HepG2 (cell line): Measurements from ENCODE around the gene CCT7. TPM values are rescaled to one million over a fixed set of nuclear protein-coding genes. Genes with fewer than 3 reads are reported as not detected.

Experiments used
- ATAC-seq: fragments of 200-7000 bp; cut with Tn5 transposase; 3 replicates; pipeline ENCODE4 v1.9.1; 2020; ENCODE audit warnings: mild to moderate bottlenecking, moderate library complexity
- BruUV-seq: library from RNA; stranded (reverse); fragments of 400-500 nt; replicated peaks from 2 replicates; lab custom pipeline; 2021; lab: Mats Ljungman, UMichigan
- CTCF ChIA-PET: fragments of 300-600 bp; formaldehyde crosslinking; extraction: SDS; loops from one replicate; lab custom pipeline; 2021; ENCODE audit warnings: low total read pairs, inconsistent platforms, low intra/inter-chr PET ratio; lab: Yijun Ruan, JAX
- POLR2A ChIA-PET: fragments of 350-600 bp; sonication (Branson Sonifier 250); formaldehyde crosslinking; loops from one replicate; lab custom pipeline; 2020; ENCODE audit warnings: antibody characterized with exemption, inconsistent platforms; lab: Yijun Ruan, JAX
- DNase-seq: peaks from one replicate; pipeline ENCODE4 v3.0.0-alpha.2; 2015; ENCODE audit warnings: low spot score
- FAIRE-seq: peaks from 3 replicates; lab custom pipeline; 2011; peaks lifted over from hg19 to GRCh38; lab: Jason Lieb, UNC
- H2AFZ ChIP-seq: one replicate; pipeline ENCODE4 v1.6.1; 2011; ENCODE audit warnings: low read length, inconsistent platforms
- H3K27ac ChIP-seq: fragments of 300-600 bp; 3 replicates; pipeline ENCODE4 v1.8.0; 2011; ENCODE audit warnings: mixed run types, mild to moderate bottlenecking, mixed read lengths, low read length, inconsistent platforms; ENCODE audit not compliant: insufficient read depth; ENCODE audit errors: extremely low read length
- H3K27me3 ChIP-seq, 2 experiments: fragments of 200-600 bp in 1 of 2; 2 replicates in 1 of 2; 3 replicates in 1 of 2; pipeline versions ENCODE4 v1.6.0 to v1.8.0; 2011; ENCODE audit warnings: low read length in 2 of 2, mild to moderate bottlenecking in 2 of 2, moderate library complexity in 2 of 2, inconsistent platforms in 1 of 2; ENCODE audit not compliant: insufficient read depth in 2 of 2, control insufficient read depth in 1 of 2
- H3K36me3 ChIP-seq, 2 experiments: fragments of 200-600 bp in 1 of 2; replicated peaks in 1 of 2; 2 replicates in 1 of 2; 3 replicates in 1 of 2; pipeline versions ENCODE4 v1.5.1 to v1.8.0; 2011; ENCODE audit warnings: low read length in 2 of 2, inconsistent platforms in 1 of 2; ENCODE audit not compliant: insufficient read depth in 2 of 2, control insufficient read depth in 1 of 2
- H3K4me1 ChIP-seq: 2 replicates; pipeline ENCODE4 v1.5.1; 2012; ENCODE audit warnings: low read length, inconsistent platforms; ENCODE audit not compliant: insufficient read depth
- H3K4me2 ChIP-seq: 2 replicates; pipeline ENCODE4 v1.6.0; 2011; ENCODE audit warnings: low read depth, low read length, inconsistent platforms
- H3K4me3 ChIP-seq, 3 experiments: fragments of 200-600 bp in 1 of 3; sonication (generic), shearing (Covaris generic) in 1 of 3; replicated peaks in 1 of 3; 2 replicates each; pipeline ENCODE4 v1.5.1; 2011 to 2016; ENCODE audit warnings: low read length in 3 of 3, inconsistent platforms in 2 of 3, low read depth in 2 of 3, mild to moderate bottlenecking in 2 of 3, control low read depth in 1 of 3, mixed read lengths in 1 of 3; ENCODE audit not compliant: insufficient read depth in 1 of 3
- H3K79me2 ChIP-seq: one replicate; pipeline ENCODE4 v1.6.1; 2011; ENCODE audit warnings: low read length, inconsistent platforms; ENCODE audit not compliant: insufficient read depth
- H3K9ac ChIP-seq: 2 replicates; pipeline ENCODE4 v1.6.0; 2011; ENCODE audit warnings: mild to moderate bottlenecking, low read depth, low read length, inconsistent platforms; ENCODE audit not compliant: insufficient read depth
- H3K9me3 ChIP-seq: 2 replicates; pipeline ENCODE4 v1.5.1; 2012; ENCODE audit warnings: mild to moderate bottlenecking, low read length
- H4K20me1 ChIP-seq: 2 replicates; pipeline ENCODE4 v1.6.0; 2011; ENCODE audit warnings: inconsistent platforms, mild to moderate bottlenecking, low read length, moderate library complexity; ENCODE audit not compliant: insufficient read depth
- ELF4 ChIP-seq: sonication (generic); formaldehyde crosslinking; IDR thresholded peaks from 2 replicates; pipeline ENCODE4 v1.5.0; 2020; ENCODE audit warnings: missing genetic modification reagents, mild to moderate bottlenecking, moderate library complexity, borderline replicate concordance
- MTF2 ChIP-seq: sonication (generic); formaldehyde crosslinking; IDR thresholded peaks from 2 replicates; pipeline ENCODE4 v1.5.0; 2020; ENCODE audit warnings: missing genetic modification reagents, borderline replicate concordance
- NRL ChIP-seq: sonication (generic); formaldehyde crosslinking; IDR thresholded peaks from 2 replicates; pipeline ENCODE4 v1.5.0; 2020; ENCODE audit warnings: missing genetic modification reagents, mild to moderate bottlenecking, moderate library complexity, borderline replicate concordance
- SMAD3 ChIP-seq: sonication (generic); formaldehyde crosslinking; IDR thresholded peaks from 2 replicates; pipeline ENCODE4 v1.4.0; 2020; ENCODE audit warnings: missing genetic modification reagents
- ZNF205 ChIP-seq: IDR thresholded peaks from 2 replicates; pipeline ENCODE4 v1.6.1; 2018; ENCODE audit warnings: missing biosample characterization, missing genetic modification reagents
- ZNF383 ChIP-seq: sonication (generic); formaldehyde crosslinking; IDR thresholded peaks from 2 replicates; pipeline ENCODE4 v1.4.0; 2020; ENCODE audit warnings: missing genetic modification reagents, mild to moderate bottlenecking, borderline replicate concordance
- ZNF572 ChIP-seq: sonication (generic); formaldehyde crosslinking; IDR thresholded peaks from 2 replicates; pipeline ENCODE4 v1.5.1; 2020; ENCODE audit warnings: mild to moderate bottlenecking, missing genetic modification reagents
- ZNF607 ChIP-seq: sonication (generic); formaldehyde crosslinking; IDR thresholded peaks from 2 replicates; pipeline ENCODE4 v1.5.1; 2020; ENCODE audit warnings: missing genetic modification reagents, mild to moderate bottlenecking, borderline replicate concordance
- ZNF761 ChIP-seq: sonication (generic); formaldehyde crosslinking; conservative IDR thresholded peaks from 2 replicates; pipeline ENCODE4 v1.4.0; 2020; ENCODE audit warnings: mild to moderate bottlenecking, missing genetic modification reagents
- ZSCAN30 ChIP-seq: sonication (generic); formaldehyde crosslinking; IDR thresholded peaks from 2 replicates; pipeline ENCODE4 v1.5.0; 2020; ENCODE audit warnings: mild to moderate bottlenecking, missing genetic modification reagents
- WGBS: methylation state at CpG from one replicate; pipeline ENCODE4 v1.1.6; 2017; ENCODE audit warnings: low lambda C conversion rate; 5-methylcytosine and 5-hydroxymethylcytosine counted together
- in situ Hi-C: cut with HindIII; loops from 2 replicates; pipeline ENCODE4 v1.10.0; 2017; ENCODE audit warnings: low pct_unique_long_range_greater_than_20kb; ENCODE audit not compliant: extremely low pct_ligation_motif_present
- intact Hi-C: fragments of 100-400 bp; cut with micrococcal nuclease; formaldehyde crosslinking; loops from one replicate; pipeline ENCODE4 v1.10.0; 2022; ENCODE audit not compliant: unreplicated experiment
- polyA plus RNA-seq, 8 experiments: library from polyadenylated mRNA; depleted of rRNA in 3 of 8; stranded (reverse) in 7 of 8; unstranded in 1 of 8; fragments of >200 nt; fragmentation: Illumina TruSeq in 4 of 8; extraction: Trizol in 4 of 8; gene quantifications; 2 replicates each; pipeline versions ENCODE4 v1.2.1 to v1.2.3, GENCODE V29; 2011 to 2016; ENCODE audit warnings: low read depth in 4 of 8, missing spikeins in 1 of 8, mixed read lengths in 1 of 8; ENCODE audit not compliant: insufficient read depth in 1 of 8
- total RNA-seq, 5 experiments: library from RNA; depleted of rRNA; stranded (reverse); fragments of >200 nt; fragmentation: Illumina TruSeq; extraction: Trizol; gene quantifications; 2 replicates each; pipeline ENCODE4 v1.2.3, GENCODE V29; 2016; ENCODE audit warnings: low read depth in 1 of 5
- TF ChIP-seq, protein P1 (sequence below), 2 experiments: sonication (generic) in 1 of 2; formaldehyde crosslinking in 1 of 2; IDR thresholded peaks; 2 replicates each; pipeline versions ENCODE4 v1.5.1 to v1.6.1; 2011 to 2020; ENCODE audit warnings: borderline replicate concordance in 1 of 2, low read depth in 1 of 2, low read length in 1 of 2, mild to moderate bottlenecking in 1 of 2, missing genetic modification reagents in 1 of 2, moderate library complexity in 1 of 2
- TF ChIP-seq, protein P2 (sequence below): sonication (generic); formaldehyde crosslinking; IDR thresholded peaks from 2 replicates; pipeline ENCODE4; 2020; ENCODE audit warnings: missing genetic modification reagents, mild to moderate bottlenecking, borderline replicate concordance
- TF ChIP-seq, protein P3 (sequence below): fragments of 450-650 bp; IDR thresholded peaks from 2 replicates; pipeline ENCODE4 v1.6.1; 2016

The CCT7 gene
- total and polyA plus RNA-seq, 2 of the 13 experiments (the other 11 are each of a cell fraction or from before 2014, with no cell fraction given): 347 to 517 TPM

DNA sequence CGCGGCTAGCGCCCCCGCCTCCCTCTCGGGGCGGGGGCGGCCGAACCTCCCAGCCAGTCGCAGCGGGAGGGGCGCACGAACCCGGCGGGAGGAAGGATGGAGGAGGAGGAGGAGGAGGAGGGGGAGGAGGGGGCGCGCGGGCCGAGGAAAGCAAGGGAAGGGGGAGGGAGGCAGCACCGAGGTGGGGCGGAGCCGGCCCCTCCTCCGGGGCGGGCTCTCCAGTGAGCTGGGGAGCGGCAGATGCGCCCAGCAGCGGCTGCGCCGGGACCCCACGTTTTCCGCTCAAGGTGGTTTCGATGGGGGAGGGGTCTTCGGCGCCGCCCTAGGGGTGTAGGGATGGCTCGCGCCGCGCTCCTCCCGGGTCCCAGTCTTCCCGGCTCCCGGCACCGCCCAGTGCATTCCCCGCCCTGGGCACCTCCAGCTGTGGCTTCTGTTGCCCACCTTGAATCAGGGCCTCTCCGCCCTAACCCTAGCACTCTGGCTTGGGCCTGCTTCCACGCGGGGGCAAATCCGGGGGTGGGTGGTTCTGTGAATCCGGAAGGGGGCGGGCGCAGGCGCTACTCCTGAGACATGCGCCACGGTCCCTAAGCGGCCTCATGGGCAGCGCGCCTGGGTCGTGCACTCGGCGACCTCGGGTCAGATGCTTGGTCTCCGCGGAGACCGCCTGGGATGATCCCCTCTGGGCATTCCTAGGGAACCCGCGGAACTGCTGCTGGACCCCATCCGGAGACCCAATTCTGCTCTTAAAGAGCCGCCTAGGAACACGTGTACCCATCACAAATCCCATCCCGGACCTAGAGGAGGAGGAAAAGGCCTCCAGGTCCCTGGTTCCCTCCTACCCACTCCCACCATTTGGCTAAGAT, 50.4 kb downstream of the CCT7 start, which contains the start of gene FBXO41 (continued):
- TF ChIP-seq, protein P1, sequence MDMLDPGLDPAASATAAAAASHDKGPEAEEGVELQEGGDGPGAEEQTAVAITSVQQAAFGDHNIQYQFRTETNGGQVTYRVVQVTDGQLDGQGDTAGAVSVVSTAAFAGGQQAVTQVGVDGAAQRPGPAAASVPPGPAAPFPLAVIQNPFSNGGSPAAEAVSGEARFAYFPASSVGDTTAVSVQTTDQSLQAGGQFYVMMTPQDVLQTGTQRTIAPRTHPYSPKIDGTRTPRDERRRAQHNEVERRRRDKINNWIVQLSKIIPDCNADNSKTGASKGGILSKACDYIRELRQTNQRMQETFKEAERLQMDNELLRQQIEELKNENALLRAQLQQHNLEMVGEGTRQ (IDR thresholded peaks at IDR 0.05; ENCODE audit: low read depth, low read length): no peak
- TF ChIP-seq, protein P1 (CRISPR knock-in tag; IDR thresholded peaks at IDR 0.05; ENCODE audit: borderline replicate concordance): no peak

DNA sequence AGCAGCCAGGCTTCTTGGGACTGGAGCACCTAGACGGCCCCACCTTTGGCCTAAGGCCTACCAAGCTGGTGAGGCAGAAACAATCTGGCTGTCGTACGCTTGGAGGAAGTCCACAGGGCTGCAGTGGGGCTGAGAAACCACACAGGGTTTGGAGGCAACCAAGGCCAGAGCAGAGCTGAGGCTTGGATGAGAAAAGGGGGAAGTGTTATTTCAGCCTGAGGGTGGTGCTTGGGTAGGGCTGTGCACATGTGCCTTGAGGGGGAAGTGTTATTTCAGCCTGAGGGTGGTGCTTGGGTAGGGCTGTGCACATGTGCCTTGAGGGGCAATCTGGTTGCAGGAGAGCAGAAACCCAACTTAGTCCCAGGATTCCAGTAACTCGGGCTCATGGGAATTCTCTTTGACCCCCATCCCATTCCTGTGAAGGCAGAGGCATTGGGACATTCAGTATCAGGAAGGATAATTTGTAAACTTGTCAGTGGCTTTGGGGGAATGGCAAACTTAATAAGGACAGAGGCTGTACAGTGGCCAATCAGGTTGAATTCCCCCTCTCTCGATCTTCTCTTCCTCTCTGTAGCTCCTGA, 51.1 kb downstream of the CCT7 start:
- H3K79me2 ChIP-seq: peaks cover 8% of the 10 kb centered on the region
- H3K4me3 ChIP-seq: peak overlapping the region; percentile 61 to 87 (median 85)
- WGBS: 35% methylated on average over 5 of the region's 5 CpGs
- intact Hi-C loops: no loop called here
- H3K27me3 ChIP-seq: no peaks in the 10 kb centered on the region; a peak in 1 of 5 replicates
- ChIA-PET POLR2A (interaction anchor here (0.7 to 1.2 kb wide), 2 partner anchors 23 to 52 kb away, joined by 3 to 4 read pairs; partner anchors contain the start of genes CCT7 and PRADC1), CTCF (no interaction called here)
- no peaks in the 10 kb centered on the region for H4K20me1 ChIP-seq
- BruUV-seq: no TSS peak
- no peaks in the 10 kb centered on the region for H3K36me3 ChIP-seq
- no peak overlapping the region for H3K27ac ChIP-seq
- DNase-seq (no peak), ATAC-seq (peak; percentile 20)
- peaks cover 25% of the 10 kb centered on the region for H3K4me1 ChIP-seq
- H3K9ac ChIP-seq: no peak overlapping the region
- H3K9me3 ChIP-seq: no peaks in the 10 kb centered on the region
- no peak overlapping the region for H2AFZ ChIP-seq
- TF ChIP-seq NRL (CRISPR knock-in tag): 0 out of 2 replicates have a peak, but pooled peaks have one; percentile 2
- TF ChIP-seq MTF2 (CRISPR knock-in tag): 0 out of 2 replicates have a peak, but pooled peaks have one; percentile 43
- 0 out of 2 replicates have a peak, but pooled peaks have one; percentile 21 for TF ChIP-seq ZSCAN30 (CRISPR knock-in tag)
- no peak for TF ChIP-seq ZNF205 (CRISPR knock-in tag)
- no peak for TF ChIP-seq ZNF761
- TF ChIP-seq ZNF572 (CRISPR knock-in tag): peak; percentile 81; the same call in 1 of the 2 replicates
- TF ChIP-seq ELF4 (CRISPR knock-in tag): no peak
- TF ChIP-seq SMAD3 (CRISPR knock-in tag): no peak
- TF ChIP-seq ZNF383 (CRISPR knock-in tag): 0 out of 2 replicates have a peak, but pooled peaks have one; percentile 49
- TF ChIP-seq, protein P2, sequence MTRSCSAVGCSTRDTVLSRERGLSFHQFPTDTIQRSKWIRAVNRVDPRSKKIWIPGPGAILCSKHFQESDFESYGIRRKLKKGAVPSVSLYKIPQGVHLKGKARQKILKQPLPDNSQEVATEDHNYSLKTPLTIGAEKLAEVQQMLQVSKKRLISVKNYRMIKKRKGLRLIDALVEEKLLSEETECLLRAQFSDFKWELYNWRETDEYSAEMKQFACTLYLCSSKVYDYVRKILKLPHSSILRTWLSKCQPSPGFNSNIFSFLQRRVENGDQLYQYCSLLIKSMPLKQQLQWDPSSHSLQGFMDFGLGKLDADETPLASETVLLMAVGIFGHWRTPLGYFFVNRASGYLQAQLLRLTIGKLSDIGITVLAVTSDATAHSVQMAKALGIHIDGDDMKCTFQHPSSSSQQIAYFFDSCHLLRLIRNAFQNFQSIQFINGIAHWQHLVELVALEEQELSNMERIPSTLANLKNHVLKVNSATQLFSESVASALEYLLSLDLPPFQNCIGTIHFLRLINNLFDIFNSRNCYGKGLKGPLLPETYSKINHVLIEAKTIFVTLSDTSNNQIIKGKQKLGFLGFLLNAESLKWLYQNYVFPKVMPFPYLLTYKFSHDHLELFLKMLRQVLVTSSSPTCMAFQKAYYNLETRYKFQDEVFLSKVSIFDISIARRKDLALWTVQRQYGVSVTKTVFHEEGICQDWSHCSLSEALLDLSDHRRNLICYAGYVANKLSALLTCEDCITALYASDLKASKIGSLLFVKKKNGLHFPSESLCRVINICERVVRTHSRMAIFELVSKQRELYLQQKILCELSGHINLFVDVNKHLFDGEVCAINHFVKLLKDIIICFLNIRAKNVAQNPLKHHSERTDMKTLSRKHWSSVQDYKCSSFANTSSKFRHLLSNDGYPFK (CRISPR knock-in tag): no peak
- 0 out of 2 replicates have a peak, but pooled peaks have one; percentile 30 for TF ChIP-seq ZNF607 (CRISPR knock-in tag)
- TF ChIP-seq, protein P3, sequence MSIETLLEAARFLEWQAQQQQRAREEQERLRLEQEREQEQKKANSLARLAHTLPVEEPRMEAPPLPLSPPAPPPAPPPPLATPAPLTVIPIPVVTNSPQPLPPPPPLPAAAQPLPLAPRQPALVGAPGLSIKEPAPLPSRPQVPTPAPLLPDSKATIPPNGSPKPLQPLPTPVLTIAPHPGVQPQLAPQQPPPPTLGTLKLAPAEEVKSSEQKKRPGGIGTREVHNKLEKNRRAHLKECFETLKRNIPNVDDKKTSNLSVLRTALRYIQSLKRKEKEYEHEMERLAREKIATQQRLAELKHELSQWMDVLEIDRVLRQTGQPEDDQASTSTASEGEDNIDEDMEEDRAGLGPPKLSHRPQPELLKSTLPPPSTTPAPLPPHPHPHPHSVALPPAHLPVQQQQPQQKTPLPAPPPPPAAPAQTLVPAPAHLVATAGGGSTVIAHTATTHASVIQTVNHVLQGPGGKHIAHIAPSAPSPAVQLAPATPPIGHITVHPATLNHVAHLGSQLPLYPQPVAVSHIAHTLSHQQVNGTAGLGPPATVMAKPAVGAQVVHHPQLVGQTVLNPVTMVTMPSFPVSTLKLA: peak; percentile 37; the same call in 1 of the 2 replicates
- TF ChIP-seq, all 625 proteins: peak for 7
- in situ Hi-C loops: no loop called here
- peak overlapping the region; percentile 98 for H3K4me2 ChIP-seq
- FAIRE-seq: peak; percentile 48
